NCI-H510A (cell line): ENCODE results near the gene ERMP1.

Source experiments
- DNase-seq: peaks from one replicate; lab custom pipeline; 2025; lab: John Stamatoyannopoulos, UW

The ERMP1 gene

GRCh38 chr9:5853617-5854016, 20.7 kb upstream of the ERMP1 start:
- DNase-seq = no peak

DNA sequence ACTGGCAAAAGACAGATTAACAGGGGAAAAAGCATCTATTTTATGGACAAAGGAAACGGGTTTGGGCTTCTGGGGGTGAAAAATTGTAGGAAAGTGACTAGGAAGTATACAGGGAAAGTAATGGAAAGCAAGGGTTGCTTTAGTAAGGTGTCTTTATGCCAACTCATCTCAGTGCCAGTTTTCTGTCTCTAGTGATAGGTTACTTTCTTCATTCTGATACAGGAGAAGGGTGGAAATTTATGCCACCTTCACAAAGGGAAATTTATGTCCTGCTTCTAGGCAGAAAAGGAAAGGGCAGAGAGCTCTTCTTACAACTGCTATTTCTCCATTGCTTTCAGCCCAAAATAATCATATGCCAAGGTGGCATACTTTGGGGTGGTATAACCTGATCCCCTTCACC, 20.1 kb upstream of the ERMP1 start:
- DNase-seq = no peak

- no peak for DNase-seq
These were observed 18.5 kb upstream of the ERMP1 start for GRCh38 chr9:5851445-5851844.

- no peak for DNase-seq
These were observed 17.8 kb upstream of the ERMP1 start for GRCh38 chr9:5850724-5851122.

DNA sequence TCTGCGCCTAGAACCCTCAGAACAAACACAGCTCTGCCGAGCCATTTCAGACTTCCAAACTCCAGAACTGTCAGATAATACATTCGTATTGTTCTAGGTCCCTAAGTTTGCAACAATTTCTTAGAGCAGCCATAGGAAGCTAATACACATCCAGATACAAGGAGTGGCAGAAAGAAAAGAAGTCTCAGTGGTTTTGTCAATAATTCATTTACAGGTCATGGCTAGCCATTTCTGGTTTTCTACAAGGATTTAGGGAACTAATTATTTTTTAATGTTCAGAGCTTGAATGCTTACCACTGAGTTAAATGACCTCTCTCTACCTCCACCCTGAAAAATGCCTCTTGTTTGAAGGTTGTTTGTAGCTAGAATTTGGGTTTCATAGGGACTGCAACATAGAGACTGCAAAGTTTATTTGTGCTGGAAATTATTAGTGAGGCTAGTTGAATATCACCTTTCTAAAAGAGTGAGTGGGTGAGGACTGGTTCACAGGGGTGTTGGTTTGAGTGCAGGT, 15.5 kb upstream of the ERMP1 start:
- DNase-seq = no peak

DNA sequence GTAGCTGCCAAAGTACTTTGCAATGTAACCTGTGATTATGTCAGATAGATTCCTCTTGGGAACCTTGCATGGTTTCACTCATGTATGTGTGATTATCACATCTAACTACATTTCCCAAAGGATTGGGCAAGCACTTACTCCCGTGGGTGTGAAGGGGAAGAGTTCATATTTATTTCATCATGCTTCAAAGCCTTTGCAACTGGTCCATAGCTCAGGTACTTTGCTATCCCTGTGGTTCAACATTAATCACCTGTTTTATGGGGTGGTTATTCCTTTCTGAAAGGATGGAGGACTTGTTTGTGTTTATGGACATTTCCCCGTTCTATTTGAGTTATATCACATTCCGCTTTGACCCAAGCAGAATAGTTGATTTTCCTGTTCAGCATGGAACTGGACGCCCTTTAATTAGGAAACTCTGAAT, 13.6 kb upstream of the ERMP1 start:
- DNase-seq = no peak

DNA sequence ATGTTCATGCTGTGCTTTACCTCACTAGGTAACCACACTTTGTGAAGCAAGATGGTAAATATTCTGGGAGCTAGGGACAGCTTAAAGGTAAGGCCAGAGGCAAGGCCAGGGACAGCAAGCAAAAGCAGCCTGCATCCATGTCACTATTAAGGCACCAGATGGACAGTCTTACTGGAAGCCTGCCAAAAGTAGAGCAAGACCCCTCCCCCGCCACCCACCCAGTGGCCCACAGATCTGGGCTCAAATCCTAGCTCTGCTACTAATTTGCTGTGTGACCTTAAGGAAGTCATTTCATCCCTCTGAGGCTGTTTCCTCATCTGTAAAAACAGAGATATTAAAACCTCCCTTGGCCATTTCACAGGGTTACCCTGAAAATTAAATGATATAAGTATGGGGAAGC, 13.2 kb upstream of the ERMP1 start:
- no peak for DNase-seq

GRCh38 chr9:5845157-5845531, 12.2 kb upstream of the ERMP1 start:
- no peak for DNase-seq

- peak; percentile 54 for DNase-seq
These were observed 11.0 kb upstream of the ERMP1 start for GRCh38 chr9:5843794-5844471.

DNA sequence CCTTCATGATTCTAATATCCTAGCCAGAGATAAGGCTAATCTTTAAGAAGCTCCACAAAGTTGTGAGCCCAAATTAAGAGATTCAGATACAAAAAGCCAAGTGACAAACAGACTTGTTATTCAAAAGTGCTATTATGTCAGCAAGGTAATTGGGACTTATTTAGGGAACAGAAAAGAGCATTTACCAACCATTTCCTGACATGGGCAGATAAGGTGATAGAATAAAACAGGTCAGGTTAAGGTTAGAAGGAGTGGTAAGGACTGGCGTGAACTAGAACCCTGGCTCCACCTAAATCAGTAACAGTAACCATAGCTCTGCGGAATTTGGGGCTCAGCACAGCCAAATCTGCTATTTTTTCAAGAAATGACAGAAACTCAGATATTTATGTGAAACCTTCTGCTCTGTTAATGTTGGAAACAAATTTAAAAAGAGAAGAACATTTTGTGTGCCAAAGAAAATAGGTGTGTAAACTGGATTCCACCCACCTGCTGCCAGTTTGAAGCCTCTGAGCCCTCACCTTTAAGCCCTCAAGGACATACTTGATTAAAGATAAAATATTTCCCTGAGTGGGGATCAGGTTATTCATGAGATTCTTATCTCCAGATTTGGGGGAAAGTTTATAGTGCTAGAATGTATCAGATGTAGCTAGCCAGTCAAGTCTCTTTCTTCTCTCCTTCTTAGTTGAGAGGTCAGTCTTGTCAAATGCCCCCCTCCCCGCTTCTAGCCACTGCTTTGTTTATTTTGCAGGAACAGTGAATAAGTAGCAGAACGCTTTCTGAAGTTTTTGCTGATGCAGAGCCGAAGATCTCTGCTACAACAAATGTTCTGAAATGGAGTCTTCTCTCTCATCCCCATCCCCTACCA, 10.2 kb upstream of the ERMP1 start:
- DNase-seq = no peak

GRCh38 chr9:5841771-5842573, 9.1 kb upstream of the ERMP1 start:
- DNase-seq = no peak

DNA sequence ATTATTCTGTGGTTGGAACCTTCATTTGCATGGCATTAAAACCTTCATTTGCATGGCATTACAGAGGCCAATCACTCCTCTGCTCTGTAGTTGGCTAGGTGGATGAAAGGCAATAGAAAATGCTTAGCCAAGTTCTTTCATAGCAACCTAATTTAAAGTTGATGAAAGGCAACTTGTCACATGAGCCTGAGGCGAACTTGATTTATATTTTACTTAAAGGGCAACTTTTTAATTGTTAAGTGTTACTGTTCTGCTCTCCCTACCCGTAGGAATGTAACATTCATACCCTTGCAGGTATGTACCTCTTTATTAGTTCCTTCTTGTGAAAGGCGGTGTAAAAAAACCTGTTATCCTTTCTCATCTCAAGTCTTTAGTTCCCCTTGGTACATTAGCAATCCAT, 7.9 kb upstream of the ERMP1 start:
- no peak for DNase-seq

DNA sequence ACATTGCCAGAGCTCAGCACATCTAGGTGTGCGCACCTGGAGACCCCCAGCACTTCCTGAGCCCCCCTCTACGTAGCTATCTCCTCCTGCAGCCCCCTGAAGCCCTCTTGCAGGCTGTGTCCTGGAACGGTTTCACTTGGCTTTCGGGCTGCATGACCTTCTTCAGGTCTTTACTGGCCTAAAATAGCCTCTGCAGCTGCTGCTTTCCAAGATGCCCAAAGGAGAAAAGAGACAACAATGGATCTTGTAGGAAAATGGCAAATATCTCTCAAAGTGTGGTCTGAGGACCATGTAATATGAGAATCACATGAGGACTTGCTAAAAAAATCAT, 6.6 kb upstream of the ERMP1 start:
- no peak for DNase-seq

DNA sequence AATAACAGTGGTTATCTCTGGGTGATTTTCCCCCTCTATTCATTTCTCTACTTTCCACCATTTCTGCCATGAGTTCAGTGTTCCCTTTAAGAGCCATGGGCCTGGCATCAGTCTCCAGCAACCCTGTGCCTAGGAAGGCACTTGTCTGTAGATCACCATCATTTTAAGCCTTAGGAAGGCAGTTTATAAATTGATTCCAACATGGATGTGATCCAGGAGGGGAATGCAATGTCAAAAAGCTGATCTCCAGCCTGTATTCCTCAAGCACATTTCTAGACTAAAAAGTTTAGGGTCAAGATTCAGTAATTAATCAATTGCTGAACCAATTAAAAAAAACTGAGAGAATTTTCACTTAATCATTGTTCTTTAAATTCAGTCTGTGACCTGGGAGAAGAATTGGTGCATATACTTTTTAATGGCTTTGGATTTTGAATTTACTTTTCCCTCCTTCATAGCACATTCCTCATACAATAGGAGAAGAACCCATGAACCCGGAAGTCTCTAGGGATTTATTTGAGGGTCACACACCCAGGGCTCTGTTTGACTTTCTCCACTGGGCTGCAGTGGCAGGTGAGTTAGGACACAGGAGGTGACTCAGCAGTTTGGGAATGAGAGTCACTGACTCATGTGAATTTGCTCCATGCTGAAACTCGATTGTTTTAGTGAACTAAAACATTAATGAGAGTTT, 6.1 kb upstream of the ERMP1 start:
- peak; percentile 17 for DNase-seq

DNA sequence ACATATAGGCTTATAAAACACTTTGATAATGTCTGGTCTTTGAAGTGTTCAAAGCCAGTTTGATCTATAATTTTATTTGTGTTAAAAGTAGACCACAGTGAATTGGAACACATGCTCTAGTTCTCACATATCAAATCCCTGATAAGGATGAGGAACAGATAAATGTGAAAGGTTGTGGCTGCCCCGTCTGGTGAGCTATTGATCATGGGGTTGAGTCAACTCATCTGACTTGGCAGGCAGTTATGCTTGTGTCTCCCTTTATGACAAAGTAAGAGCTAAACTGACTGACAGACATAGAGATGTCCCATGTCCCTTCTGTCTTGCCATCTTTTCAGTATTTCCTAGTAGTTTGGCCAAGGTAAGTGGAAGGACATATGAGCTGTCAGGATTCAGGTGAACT, 2.9 kb upstream of the ERMP1 start:
- DNase-seq = no peak

DNA sequence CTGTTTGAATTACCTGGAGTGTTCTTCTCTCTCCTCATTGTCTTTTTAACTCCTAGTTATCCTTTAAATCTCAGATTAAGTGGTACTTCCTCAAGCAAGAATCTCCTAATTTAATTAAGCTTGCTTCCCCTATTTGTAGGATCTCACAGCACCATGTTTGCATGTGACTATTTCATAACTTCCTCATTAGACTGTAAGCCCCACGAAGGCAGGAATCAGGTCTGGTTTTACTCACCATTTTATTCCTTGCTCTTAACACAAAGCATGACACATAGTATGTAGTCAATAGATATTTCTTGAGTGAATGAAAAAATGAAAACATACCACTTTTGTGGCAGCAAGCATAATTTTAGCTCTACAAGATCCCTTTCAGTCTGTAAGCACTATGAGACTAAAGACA, 1.3 kb upstream of the ERMP1 start:
- DNase-seq = no peak

DNA sequence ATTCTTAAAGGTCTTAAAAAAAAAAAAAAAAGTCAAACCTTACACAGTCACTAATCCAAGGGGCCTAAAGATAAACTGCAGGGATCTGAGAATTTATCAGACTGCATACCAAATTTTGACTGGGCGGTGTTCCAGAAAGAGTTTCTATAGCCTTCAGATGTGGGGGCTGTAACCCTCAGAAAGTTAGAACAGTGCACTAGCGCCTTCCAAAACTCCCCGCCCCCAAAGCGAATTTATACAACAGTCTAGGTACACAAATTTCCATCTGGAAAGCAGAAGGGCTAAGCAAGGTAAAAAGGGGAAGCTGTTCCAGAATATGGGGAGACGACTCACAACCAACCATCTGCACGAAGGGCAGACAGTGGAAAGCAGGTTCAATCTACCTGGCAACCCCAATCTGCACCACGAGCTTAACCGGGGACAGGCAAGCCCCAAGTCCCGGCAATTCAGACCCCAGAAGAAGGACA, 813 bp downstream of the ERMP1 start:
- DNase-seq = no peak

DNA sequence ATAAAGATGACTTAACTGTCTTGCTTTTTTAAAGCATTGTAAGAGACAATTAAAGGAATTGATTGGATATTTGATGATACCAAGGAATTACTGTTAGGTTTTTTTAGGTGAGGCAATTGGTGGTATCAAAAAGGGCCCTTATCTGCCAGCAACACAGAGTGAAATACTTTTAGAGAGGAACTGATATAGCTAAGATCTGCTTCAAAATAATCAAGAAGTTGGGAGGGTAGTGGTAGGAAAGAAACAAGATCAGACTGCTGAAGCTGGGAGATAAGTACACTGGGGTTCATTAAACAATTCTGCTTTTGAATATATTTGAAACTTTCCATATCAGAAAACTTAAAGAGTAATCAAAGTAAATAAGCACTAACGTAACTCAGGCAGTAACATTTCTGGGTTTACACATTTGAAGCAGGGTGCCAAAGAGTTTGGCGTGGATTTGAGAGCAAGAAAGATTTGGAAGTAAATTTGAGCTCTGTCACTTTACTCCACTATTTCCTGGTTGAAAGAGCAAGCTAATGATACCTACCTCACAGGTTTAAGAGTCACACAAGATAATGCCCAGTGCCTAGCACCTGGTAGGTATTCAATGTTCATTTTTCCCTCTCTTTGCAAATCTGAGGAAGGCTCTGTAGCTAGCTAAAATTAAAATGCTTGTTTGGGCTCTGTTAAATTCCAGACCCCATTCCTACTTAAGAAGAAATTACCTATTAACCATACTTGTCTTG, 6.9 kb downstream of the ERMP1 start:
- DNase-seq = no peak

DNA sequence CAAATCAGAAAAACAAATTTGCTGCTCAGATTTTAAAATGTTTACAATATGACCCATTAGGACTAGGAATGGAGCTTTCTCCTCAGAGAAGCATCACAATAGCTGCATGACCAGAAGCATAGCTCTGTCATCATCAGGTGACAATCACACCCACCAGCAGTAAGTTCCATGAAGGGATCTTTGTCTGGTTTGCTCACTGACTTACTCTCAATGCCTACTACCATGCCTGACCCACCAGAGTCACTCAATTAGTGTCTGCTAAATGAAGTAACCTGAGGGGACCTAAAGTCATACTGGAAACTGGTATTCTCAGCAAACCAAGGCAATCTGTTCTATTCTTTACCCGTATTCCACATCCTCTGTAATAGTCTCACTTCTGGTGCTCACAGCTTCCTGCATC, 7.7 kb downstream of the ERMP1 start:
- no peak for DNase-seq

- DNase-seq = no peak
These were observed 12.5 kb downstream of the ERMP1 start for GRCh38 chr9:5820425-5820824.

DNA sequence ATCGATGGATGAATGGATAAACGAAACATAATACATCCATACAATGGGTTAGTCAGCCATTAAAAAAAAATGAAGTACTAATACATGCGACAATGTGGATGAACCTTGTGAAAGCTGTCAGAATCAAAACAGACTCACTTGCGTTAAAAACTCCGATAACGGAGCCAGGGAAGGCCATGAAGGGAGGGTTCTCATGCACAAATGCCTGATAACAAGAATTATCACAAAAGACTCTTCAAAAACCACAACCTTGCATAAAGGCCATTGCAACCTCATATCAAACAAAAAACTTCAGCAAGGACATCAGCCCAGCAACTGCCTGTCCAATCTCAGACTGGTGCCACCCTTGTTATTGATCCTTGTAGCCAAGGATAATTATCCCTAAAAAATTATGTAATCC, 13.7 kb downstream of the ERMP1 start:
- no peak for DNase-seq
